Mesodermal cell (in vitro differentiated cells): Measurements from ENCODE around the gene OSBPL1A. TPM values are rescaled to one million over a fixed set of nuclear protein-coding genes. Genes with fewer than 3 reads are reported as not detected.

Experiments
- H3K27ac ChIP-seq: 2 replicates; pipeline ENCODE4 v1.7.0; 2013; ENCODE audit warnings: mild to moderate bottlenecking, low read depth, low read length, moderate library complexity; ENCODE audit not compliant: severe bottlenecking
- H3K36me3 ChIP-seq: 2 replicates; pipeline ENCODE4 v1.7.1; 2013; ENCODE audit warnings: mild to moderate bottlenecking, low read length, moderate library complexity; ENCODE audit not compliant: control insufficient read depth, insufficient read depth
- H3K4me1 ChIP-seq: one replicate; pipeline ENCODE4 v1.7.1; 2013; ENCODE audit warnings: mild to moderate bottlenecking, low read length; ENCODE audit not compliant: insufficient read depth, control insufficient read depth, poor library complexity, severe bottlenecking
- H3K4me3 ChIP-seq: 2 replicates; pipeline ENCODE4 v1.7.0; 2013; ENCODE audit warnings: low read length, control low read depth, mild to moderate bottlenecking; ENCODE audit not compliant: insufficient read depth, poor library complexity, severe bottlenecking; ENCODE audit errors: extremely low read depth
- H3K9me3 ChIP-seq: 2 replicates; pipeline ENCODE4 v1.7.1; 2013; ENCODE audit warnings: mild to moderate bottlenecking, low read length, moderate library complexity; ENCODE audit not compliant: control insufficient read depth
- WGBS, 2 experiments: methylation state at CpG; one replicate each; pipeline ENCODE4 v1.1.5; 2013; ENCODE audit warnings: missing lambda C conversion rate in 2 of 2; ENCODE audit not compliant: insufficient coverage in 2 of 2; 5-methylcytosine and 5-hydroxymethylcytosine counted together
- polyA plus RNA-seq, 2 experiments: library from polyadenylated mRNA; stranded (reverse); fragments of 50-300 nt; gene quantifications; one replicate each; pipeline ENCODE4 v1.2.3, GENCODE V29; 2013

Gene OSBPL1A
- polyA plus RNA-seq (2013, experiment 1 of 2): 20.0 TPM
- 21.2 TPM for polyA plus RNA-seq (2013, experiment 2 of 2)

DNA sequence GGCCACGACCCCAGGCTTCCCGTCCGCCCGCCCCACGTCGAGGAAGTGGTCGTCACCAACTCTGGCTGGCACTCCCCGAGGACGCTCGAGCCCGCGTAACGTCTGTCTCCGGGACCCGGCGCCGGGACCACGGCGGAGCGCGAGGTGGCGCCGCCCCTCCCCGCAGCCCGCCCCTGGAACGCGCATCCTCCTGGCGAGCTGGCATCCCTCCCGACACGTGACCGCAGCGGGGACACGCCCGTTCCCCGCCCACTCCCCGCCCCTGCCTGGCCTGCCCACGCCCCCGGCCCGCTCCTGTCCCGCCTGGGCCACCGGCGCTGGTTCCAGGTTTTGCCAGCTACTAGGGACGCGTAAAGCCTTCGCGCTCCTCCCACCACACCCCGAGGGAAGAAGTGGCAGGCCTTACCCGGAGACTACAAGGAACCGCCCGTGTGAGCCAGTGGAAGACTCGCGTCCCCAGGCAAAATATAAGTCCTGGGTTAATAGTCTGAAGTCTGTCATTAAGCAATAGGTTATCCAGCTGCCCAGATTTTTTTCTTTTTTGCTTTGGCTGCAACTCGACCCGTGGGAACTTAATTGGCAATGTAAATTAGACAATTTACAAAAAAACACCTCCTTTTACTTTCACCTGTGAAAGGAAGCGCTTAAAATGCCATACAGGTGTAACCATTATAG lies at the start of gene OSBPL1A:
Gene OSBPL1A (minus strand): TSS at position 131 of the 675 bp plus-strand sequence. CDS start 20,291 bp downstream, outside the sequence.
- Histone ChIP-seq H3K4me3 (peak within 1 kb of the TSS; percentile 61), H3K36me3 (no peaks in the 10 kb centered on the region), H3K27ac (peak within 1 kb of the TSS; percentile 90), H3K4me1 (peaks cover 18% of the 10 kb centered on the region), H3K9me3 (no peaks in the 10 kb centered on the region)
- 0% methylated on average over 25 to 42 of the region's 55 CpGs for WGBS, 2 experiments

DNA sequence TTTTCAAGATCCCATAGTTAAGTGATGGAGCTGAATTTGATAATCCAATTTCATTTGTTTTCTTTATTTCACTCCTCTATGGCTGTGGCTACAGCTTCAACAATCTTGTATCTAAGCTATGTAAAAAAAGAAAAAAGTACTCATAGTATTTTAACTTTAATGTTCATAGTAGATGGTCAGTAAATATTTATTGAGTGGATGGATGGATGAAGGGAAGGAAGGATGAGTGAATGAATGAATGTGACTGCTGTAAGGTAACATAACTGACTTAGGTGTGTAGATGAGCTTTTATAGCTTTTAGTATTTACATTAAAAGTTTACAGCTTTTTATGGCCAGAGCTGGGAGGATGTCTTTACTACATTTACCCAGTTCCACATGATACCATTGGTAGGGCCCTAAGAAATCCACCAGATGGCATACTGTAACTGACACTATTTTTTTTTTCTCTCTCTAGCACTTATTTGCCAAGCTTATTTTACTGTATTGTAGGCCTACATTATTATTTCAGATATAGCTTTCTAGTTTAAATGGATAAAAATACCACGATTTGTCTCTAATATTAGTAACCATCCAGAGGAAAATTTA lies 49.4 kb upstream of the OSBPL1A start:
- Histone ChIP-seq H3K27ac (no peak overlapping the region), H3K36me3 (peaks cover 57% of the 10 kb centered on the region), H3K9me3 (no peaks in the 10 kb centered on the region), H3K4me1 (no peaks in the 10 kb centered on the region), H3K4me3 (no peak overlapping the region)
- no CpG with 5 or more reads among the region's 1 CpG for WGBS, 2 experiments

DNA sequence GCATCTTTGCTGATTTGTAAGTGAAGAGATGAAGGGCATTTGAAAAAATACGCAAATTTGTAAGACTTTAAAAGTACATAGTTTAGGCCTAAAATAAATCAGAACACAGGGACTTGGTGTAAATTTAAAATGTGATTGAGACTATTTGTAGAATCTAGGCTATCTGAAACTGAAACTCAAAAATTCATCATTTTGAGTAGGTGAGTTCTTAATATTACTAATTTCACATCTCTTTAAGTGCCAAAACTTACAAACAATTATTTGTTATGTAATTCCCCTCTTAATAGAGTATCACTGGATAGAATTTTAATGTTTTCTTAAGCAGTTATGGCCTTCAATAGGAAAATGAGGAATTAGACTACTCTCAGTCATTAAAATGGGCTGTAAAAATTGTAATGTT lies 48.8 kb upstream of the OSBPL1A start:
- Histone ChIP-seq H3K4me1 (no peaks in the 10 kb centered on the region), H3K36me3 (peaks cover 62% of the 10 kb centered on the region), H3K27ac (no peak overlapping the region), H3K9me3 (no peaks in the 10 kb centered on the region), H3K4me3 (no peak overlapping the region)
- WGBS, 2 experiments: 89% methylated on average over 1 of the region's 1 CpG; no CpG with 5 or more reads in 1 of the 2 experiments

DNA sequence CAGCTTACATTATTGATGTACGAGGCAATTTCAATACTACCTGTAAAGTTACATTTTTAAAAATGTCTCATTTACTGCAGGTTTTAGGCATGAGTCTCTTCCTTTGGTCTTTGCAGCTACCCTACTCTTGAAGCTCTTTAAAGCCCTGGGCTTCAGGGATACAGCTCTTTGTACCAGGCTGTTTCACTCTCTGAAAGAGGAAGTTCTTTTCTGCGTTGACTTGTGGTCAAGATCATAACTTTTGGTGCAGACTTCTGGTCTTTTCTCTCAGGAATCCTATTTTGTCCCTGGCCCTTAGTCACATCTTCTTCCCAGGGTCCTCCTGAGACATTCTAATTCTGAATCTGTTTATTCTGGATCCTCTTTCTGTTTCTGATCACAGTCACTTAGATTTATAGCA lies 46.2 kb upstream of the OSBPL1A start:
- 100% methylated on average over 1 of the region's 2 CpGs for WGBS, 2 experiments
- Histone ChIP-seq H3K4me3 (no peak overlapping the region), H3K36me3 (peaks cover 60% of the 10 kb centered on the region), H3K4me1 (no peaks in the 10 kb centered on the region), H3K27ac (no peak overlapping the region), H3K9me3 (no peaks in the 10 kb centered on the region)

DNA sequence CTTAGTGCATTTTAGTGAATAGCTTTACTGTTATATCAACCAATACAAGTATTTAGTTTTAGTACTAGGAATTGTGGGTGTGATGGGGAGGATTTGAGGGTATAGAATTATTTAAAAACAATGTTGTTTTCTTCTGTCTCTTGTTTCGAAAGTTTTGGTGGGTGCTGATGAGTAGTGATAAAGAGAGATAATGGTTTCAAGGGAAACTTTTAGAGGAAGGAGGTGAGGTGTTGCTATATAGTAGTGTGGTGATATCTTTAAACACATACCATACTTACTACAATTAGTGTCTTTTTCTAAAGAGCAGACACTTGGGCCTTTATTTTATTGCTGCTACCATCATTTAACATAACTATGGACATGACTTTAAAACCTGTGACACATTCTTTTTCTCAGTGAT lies 39.3 kb upstream of the OSBPL1A start:
- Histone ChIP-seq H3K27ac (no peak overlapping the region), H3K9me3 (no peaks in the 10 kb centered on the region), H3K4me3 (no peak overlapping the region), H3K4me1 (no peaks in the 10 kb centered on the region), H3K36me3 (peaks cover 48% of the 10 kb centered on the region)
- 80% methylated on average over 1 of the region's 1 CpG; no CpG with 5 or more reads in 1 of the 2 experiments for WGBS, 2 experiments

DNA sequence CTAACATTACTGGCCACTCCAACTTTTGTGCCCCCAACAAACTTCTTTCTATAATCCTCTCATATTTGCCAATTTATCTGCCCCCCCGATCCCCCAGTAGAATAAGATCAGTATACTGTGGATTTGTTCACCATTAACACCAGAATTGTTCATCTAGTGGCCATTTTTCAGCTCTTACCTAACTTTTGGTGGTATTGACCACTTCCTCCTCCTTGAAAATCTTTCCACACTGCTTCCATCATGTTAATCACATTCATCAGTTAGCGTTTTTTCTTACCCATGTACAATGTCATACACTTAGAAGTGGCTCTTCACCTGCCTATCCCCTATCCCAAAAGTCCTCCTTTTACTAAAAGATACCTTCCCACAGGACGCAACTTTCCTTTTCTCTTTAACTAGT lies 35.0 kb upstream of the OSBPL1A start:
- Histone ChIP-seq H3K4me3 (no peak overlapping the region), H3K9me3 (no peaks in the 10 kb centered on the region), H3K36me3 (peaks cover 45% of the 10 kb centered on the region), H3K27ac (no peak overlapping the region), H3K4me1 (no peaks in the 10 kb centered on the region)
- WGBS, 2 experiments: 85 to 94% methylated on average over 1 to 2 of the region's 3 CpGs

DNA sequence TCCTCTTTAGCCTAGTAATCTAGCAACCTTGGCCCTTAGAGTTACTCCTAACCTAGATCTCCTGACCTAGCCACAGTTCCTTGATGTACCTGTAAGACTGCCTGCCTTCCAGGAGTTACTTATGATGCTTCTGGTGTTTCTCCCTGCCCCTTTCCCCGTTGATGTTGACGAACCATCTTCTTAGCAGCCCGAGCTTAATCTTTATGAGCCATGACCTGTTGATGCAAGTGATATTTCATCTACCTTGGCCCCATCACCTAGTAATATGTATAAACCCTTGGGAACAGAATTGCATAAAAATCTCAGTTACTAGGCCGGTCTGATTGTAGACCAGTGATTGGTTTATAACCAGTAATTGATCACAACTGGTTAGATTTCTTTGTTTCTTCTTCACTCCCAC lies 31.6 kb upstream of the OSBPL1A start:
- 89 to 100% methylated on average over 1 to 3 of the region's 4 CpGs for WGBS, 2 experiments
- H3K27ac ChIP-seq: no peak overlapping the region
- H3K4me3 ChIP-seq: no peak overlapping the region
- H3K4me1 ChIP-seq: peaks cover 6% of the 10 kb centered on the region
- H3K36me3 ChIP-seq: peaks cover 33% of the 10 kb centered on the region
- H3K9me3 ChIP-seq: no peaks in the 10 kb centered on the region

DNA sequence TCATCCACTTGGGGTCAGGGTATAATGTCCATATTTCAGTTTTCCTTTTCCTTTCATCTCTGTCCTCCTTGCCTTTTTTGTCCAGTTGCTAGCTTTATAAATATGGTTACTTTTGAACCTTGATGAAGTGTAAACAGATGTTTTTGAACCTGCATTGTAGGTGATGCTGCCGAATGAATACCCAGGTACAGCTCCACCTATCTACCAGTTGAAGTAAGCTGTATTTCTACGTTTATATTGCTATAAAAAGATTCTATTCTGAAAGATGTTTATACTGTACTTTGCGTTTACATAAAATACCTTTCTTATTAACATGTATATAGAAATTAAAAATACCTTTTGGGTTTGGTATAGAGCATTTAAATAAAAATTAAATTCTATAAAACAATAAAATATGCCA lies 31.1 kb upstream of the OSBPL1A start:
- no peak overlapping the region for H3K27ac ChIP-seq
- no peak overlapping the region for H3K4me3 ChIP-seq
- peaks cover 33% of the 10 kb centered on the region for H3K36me3 ChIP-seq
- WGBS, 2 experiments: no CpG with 5 or more reads among the region's 3 CpGs
- peaks cover 6% of the 10 kb centered on the region for H3K4me1 ChIP-seq
- H3K9me3 ChIP-seq: no peaks in the 10 kb centered on the region

DNA sequence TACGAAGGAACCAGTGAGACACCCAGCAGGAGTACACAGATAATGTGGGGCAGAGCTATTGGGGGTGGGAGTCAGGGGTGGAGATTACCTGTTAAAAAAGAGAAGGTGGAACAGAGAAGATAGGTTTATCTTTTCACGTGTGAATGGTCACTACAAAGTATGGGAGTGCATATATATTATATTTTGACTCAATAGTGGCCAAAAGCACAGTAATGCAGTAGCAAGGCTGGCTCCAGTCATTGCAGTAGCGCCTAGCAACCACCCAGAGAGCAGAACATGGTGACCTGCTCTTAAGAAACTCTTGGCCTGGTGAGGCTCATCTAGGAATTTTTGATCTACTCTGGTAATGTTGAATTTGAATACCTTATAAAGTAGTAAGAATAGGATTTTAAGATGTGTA lies 29.9 kb upstream of the OSBPL1A start:
- WGBS, 2 experiments: 56 to 58% methylated on average over 1 of the region's 3 CpGs
- peak overlapping the region; percentile 96 for H3K27ac ChIP-seq
- H3K36me3 ChIP-seq: peaks cover 29% of the 10 kb centered on the region
- peaks cover 6% of the 10 kb centered on the region for H3K4me1 ChIP-seq
- peak overlapping the region; percentile 76 for H3K4me3 ChIP-seq
- H3K9me3 ChIP-seq: no peaks in the 10 kb centered on the region

DNA sequence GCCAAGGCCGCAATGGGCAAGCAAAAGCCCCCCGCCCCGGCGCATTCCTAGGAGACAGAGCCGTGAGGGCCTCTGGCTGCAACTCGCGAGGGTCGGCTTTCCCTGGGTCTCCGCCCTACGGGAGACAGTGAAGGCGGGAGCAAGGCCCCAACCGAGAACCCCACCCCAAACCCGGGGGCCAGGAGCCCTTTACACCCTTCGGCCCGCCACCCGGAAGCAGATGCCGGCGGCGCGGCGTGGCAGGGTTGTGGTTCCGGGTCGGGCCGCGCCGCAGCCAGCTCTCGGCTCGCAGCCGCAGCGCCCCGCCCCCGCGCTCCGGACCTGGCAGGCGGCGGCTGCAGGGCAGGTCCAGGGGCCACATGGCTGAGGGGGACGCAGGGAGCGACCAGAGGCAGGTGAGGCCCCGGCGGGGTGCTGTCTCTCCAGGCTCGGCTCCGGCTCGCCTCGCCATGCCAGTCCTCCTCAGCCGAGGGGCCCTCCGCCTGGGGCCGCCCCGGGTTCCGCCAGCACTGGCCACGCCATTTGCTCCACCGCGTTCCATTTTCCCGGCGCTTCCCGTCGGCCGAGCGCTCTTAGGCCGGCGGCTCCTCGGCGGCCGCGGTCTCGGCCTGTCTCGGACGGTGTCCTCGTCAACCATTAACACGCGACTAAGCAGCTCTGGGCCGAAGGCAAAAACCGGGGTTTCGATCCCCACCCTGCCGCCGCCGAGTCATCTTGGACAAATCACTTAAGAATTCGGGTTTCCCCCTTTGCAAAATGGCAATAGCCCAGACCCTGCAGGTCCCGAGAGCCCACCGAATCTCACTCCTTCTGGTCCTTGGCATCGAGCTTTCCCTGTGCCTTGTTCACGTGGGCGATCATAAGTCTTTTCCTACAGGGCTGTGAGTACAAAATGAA lies 29.0 kb upstream of the OSBPL1A start, which contains the start of gene IMPACT:
Gene IMPACT (plus strand): TSS at position 273 of the 897 bp plus-strand sequence. CDS start 87 bp downstream, at position 360.
- WGBS, 2 experiments: 0 to 1% methylated on average over 74 to 78 of the region's 82 CpGs
- peak within 1 kb of the TSS; percentile 96 for H3K27ac ChIP-seq
- no peaks in the 10 kb centered on the region for H3K9me3 ChIP-seq
- peak within 1 kb of the TSS; percentile 76 for H3K4me3 ChIP-seq
- H3K4me1 ChIP-seq: peaks cover 6% of the 10 kb centered on the region
- peaks cover 21% of the 10 kb centered on the region for H3K36me3 ChIP-seq
